HepG2 (cell line): ENCODE results near the gene ALDH3A1. TPM values are rescaled to one million over a fixed set of nuclear protein-coding genes. Genes with fewer than 3 reads are reported as not detected.

Experiments used
- ATAC-seq: fragments of 200-7000 bp; cut with Tn5 transposase; 3 replicates; pipeline ENCODE4 v1.9.1; 2020; ENCODE audit warnings: mild to moderate bottlenecking, moderate library complexity
- BruUV-seq: library from RNA; stranded (reverse); fragments of 400-500 nt; replicated peaks from 2 replicates; lab custom pipeline; 2021; lab: Mats Ljungman, UMichigan
- CTCF ChIA-PET: fragments of 300-600 bp; formaldehyde crosslinking; extraction: SDS; loops from one replicate; lab custom pipeline; 2021; ENCODE audit warnings: low total read pairs, inconsistent platforms, low intra/inter-chr PET ratio; lab: Yijun Ruan, JAX
- POLR2A ChIA-PET: fragments of 350-600 bp; sonication (Branson Sonifier 250); formaldehyde crosslinking; loops from one replicate; lab custom pipeline; 2020; ENCODE audit warnings: antibody characterized with exemption, inconsistent platforms; lab: Yijun Ruan, JAX
- DNase-seq: peaks from one replicate; pipeline ENCODE4 v3.0.0-alpha.2; 2015; ENCODE audit warnings: low spot score
- FAIRE-seq: peaks from 3 replicates; lab custom pipeline; 2011; peaks lifted over from hg19 to GRCh38; lab: Jason Lieb, UNC
- H2AFZ ChIP-seq: one replicate; pipeline ENCODE4 v1.6.1; 2011; ENCODE audit warnings: low read length, inconsistent platforms
- H3K27ac ChIP-seq: fragments of 300-600 bp; 3 replicates; pipeline ENCODE4 v1.8.0; 2011; ENCODE audit warnings: mixed run types, mild to moderate bottlenecking, mixed read lengths, low read length, inconsistent platforms; ENCODE audit not compliant: insufficient read depth; ENCODE audit errors: extremely low read length
- H3K27me3 ChIP-seq, 2 experiments: fragments of 200-600 bp in 1 of 2; 2 replicates in 1 of 2; 3 replicates in 1 of 2; pipeline versions ENCODE4 v1.6.0 to v1.8.0; 2011; ENCODE audit warnings: low read length in 2 of 2, mild to moderate bottlenecking in 2 of 2, moderate library complexity in 2 of 2, inconsistent platforms in 1 of 2; ENCODE audit not compliant: insufficient read depth in 2 of 2, control insufficient read depth in 1 of 2
- H3K36me3 ChIP-seq, 2 experiments: fragments of 200-600 bp in 1 of 2; replicated peaks in 1 of 2; 2 replicates in 1 of 2; 3 replicates in 1 of 2; pipeline versions ENCODE4 v1.5.1 to v1.8.0; 2011; ENCODE audit warnings: low read length in 2 of 2, inconsistent platforms in 1 of 2; ENCODE audit not compliant: insufficient read depth in 2 of 2, control insufficient read depth in 1 of 2
- H3K4me1 ChIP-seq: 2 replicates; pipeline ENCODE4 v1.5.1; 2012; ENCODE audit warnings: low read length, inconsistent platforms; ENCODE audit not compliant: insufficient read depth
- H3K4me2 ChIP-seq: 2 replicates; pipeline ENCODE4 v1.6.0; 2011; ENCODE audit warnings: low read depth, low read length, inconsistent platforms
- H3K4me3 ChIP-seq, 3 experiments: fragments of 200-600 bp in 1 of 3; sonication (generic), shearing (Covaris generic) in 1 of 3; replicated peaks in 1 of 3; 2 replicates each; pipeline ENCODE4 v1.5.1; 2011 to 2016; ENCODE audit warnings: low read length in 3 of 3, inconsistent platforms in 2 of 3, low read depth in 2 of 3, mild to moderate bottlenecking in 2 of 3, control low read depth in 1 of 3, mixed read lengths in 1 of 3; ENCODE audit not compliant: insufficient read depth in 1 of 3
- H3K79me2 ChIP-seq: one replicate; pipeline ENCODE4 v1.6.1; 2011; ENCODE audit warnings: low read length, inconsistent platforms; ENCODE audit not compliant: insufficient read depth
- H3K9ac ChIP-seq: 2 replicates; pipeline ENCODE4 v1.6.0; 2011; ENCODE audit warnings: mild to moderate bottlenecking, low read depth, low read length, inconsistent platforms; ENCODE audit not compliant: insufficient read depth
- H3K9me3 ChIP-seq: 2 replicates; pipeline ENCODE4 v1.5.1; 2012; ENCODE audit warnings: mild to moderate bottlenecking, low read length
- H4K20me1 ChIP-seq: 2 replicates; pipeline ENCODE4 v1.6.0; 2011; ENCODE audit warnings: inconsistent platforms, mild to moderate bottlenecking, low read length, moderate library complexity; ENCODE audit not compliant: insufficient read depth
- ATAD3A ChIP-seq: sonication (generic); formaldehyde crosslinking; IDR thresholded peaks from 2 replicates; pipeline ENCODE4 v1.4.0; 2020; ENCODE audit warnings: missing genetic modification reagents
- NRL ChIP-seq: sonication (generic); formaldehyde crosslinking; IDR thresholded peaks from 2 replicates; pipeline ENCODE4 v1.5.0; 2020; ENCODE audit warnings: missing genetic modification reagents, mild to moderate bottlenecking, moderate library complexity, borderline replicate concordance
- PTBP1 ChIP-seq: fragments of 200-400 bp; formaldehyde crosslinking; IDR thresholded peaks from 2 replicates; pipeline ENCODE4 v1.6.1; 2018; ENCODE audit warnings: low read length, low read depth; ENCODE audit not compliant: poor library complexity, severe bottlenecking
- RXRA ChIP-seq: sonication (generic); formaldehyde crosslinking; IDR thresholded peaks from 2 replicates; pipeline ENCODE4 v1.5.1; 2020; ENCODE audit warnings: missing genetic modification reagents
- TCF12 ChIP-seq, 2 experiments: fragments of 450-650 bp in 1 of 2; sonication (generic) in 1 of 2; formaldehyde crosslinking in 1 of 2; IDR thresholded peaks; 2 replicates each; pipeline versions ENCODE4 v1.6.1 to v1.8.0; 2017 to 2022; ENCODE audit warnings: antibody characterized with exemption in 1 of 2, mild to moderate bottlenecking in 1 of 2, missing genetic modification reagents in 1 of 2, moderate library complexity in 1 of 2
- ZBTB10 ChIP-seq: sonication (generic); formaldehyde crosslinking; IDR thresholded peaks from 2 replicates; pipeline ENCODE4 v1.4.0; 2020; ENCODE audit warnings: missing genetic modification reagents, borderline replicate concordance
- ZBTB8A ChIP-seq: sonication (generic); formaldehyde crosslinking; IDR thresholded peaks from 2 replicates; pipeline ENCODE4 v1.4.0; 2020; ENCODE audit warnings: mild to moderate bottlenecking, low read depth, missing genetic modification reagents, borderline replicate concordance
- ZFP41 ChIP-seq: sonication (generic); formaldehyde crosslinking; IDR thresholded peaks from 2 replicates; pipeline ENCODE4 v1.4.0; 2020; ENCODE audit warnings: mild to moderate bottlenecking, missing genetic modification reagents, borderline replicate concordance
- ZNF30 ChIP-seq: sonication (generic); formaldehyde crosslinking; IDR thresholded peaks from 2 replicates; pipeline ENCODE4 v1.5.0; 2020; ENCODE audit warnings: mild to moderate bottlenecking, missing genetic modification reagents
- ZNF570 ChIP-seq: sonication (generic); formaldehyde crosslinking; IDR thresholded peaks from 2 replicates; pipeline ENCODE4 v1.4.0; 2020; ENCODE audit warnings: mild to moderate bottlenecking, missing genetic modification reagents, borderline replicate concordance
- ZNF674 ChIP-seq: sonication (generic); formaldehyde crosslinking; IDR thresholded peaks from 2 replicates; pipeline ENCODE4 v1.5.0; 2020; ENCODE audit warnings: low read depth, mild to moderate bottlenecking, missing genetic modification reagents
- WGBS: methylation state at CpG from one replicate; pipeline ENCODE4 v1.1.6; 2017; ENCODE audit warnings: low lambda C conversion rate; 5-methylcytosine and 5-hydroxymethylcytosine counted together
- in situ Hi-C: cut with HindIII; loops from 2 replicates; pipeline ENCODE4 v1.10.0; 2017; ENCODE audit warnings: low pct_unique_long_range_greater_than_20kb; ENCODE audit not compliant: extremely low pct_ligation_motif_present
- intact Hi-C: fragments of 100-400 bp; cut with micrococcal nuclease; formaldehyde crosslinking; loops from one replicate; pipeline ENCODE4 v1.10.0; 2022; ENCODE audit not compliant: unreplicated experiment
- polyA plus RNA-seq, 8 experiments: library from polyadenylated mRNA; depleted of rRNA in 3 of 8; stranded (reverse) in 7 of 8; unstranded in 1 of 8; fragments of >200 nt; fragmentation: Illumina TruSeq in 4 of 8; extraction: Trizol in 4 of 8; gene quantifications; 2 replicates each; pipeline versions ENCODE4 v1.2.1 to v1.2.3, GENCODE V29; 2011 to 2016; ENCODE audit warnings: low read depth in 4 of 8, missing spikeins in 1 of 8, mixed read lengths in 1 of 8; ENCODE audit not compliant: insufficient read depth in 1 of 8
- total RNA-seq, 5 experiments: library from RNA; depleted of rRNA; stranded (reverse); fragments of >200 nt; fragmentation: Illumina TruSeq; extraction: Trizol; gene quantifications; 2 replicates each; pipeline ENCODE4 v1.2.3, GENCODE V29; 2016; ENCODE audit warnings: low read depth in 1 of 5

ALDH3A1 gene
- total and polyA plus RNA-seq, 2 of the 13 experiments (the other 11 are each of a cell fraction or from before 2014, with no cell fraction given), result 0.07 to 0.62 TPM

GRCh38 chr17:19753051-19753509 is 5.0 kb upstream of the ALDH3A1 start (continued):
- 0 out of 2 replicates have a peak, but pooled peaks have one; percentile 12 for TF ChIP-seq RXRA (CRISPR knock-in tag)
- no peak for TF ChIP-seq PTBP1
- TF ChIP-seq ZBTB10 (CRISPR knock-in tag), result no peak
- no peak for TF ChIP-seq ZBTB8A (CRISPR knock-in tag)
- no peak for TF ChIP-seq ATAD3A
- TF ChIP-seq ZFP41 (CRISPR knock-in tag), result no peak

GRCh38 chr17:19752216-19753050 is 4.3 kb upstream of the ALDH3A1 start:
- no peaks in the 10 kb centered on the region for H3K9me3 ChIP-seq
- H3K27me3 ChIP-seq, result no peaks in the 10 kb centered on the region
- WGBS, result 74% methylated on average over 14 of the region's 15 CpGs
- DNase-seq (no peak), FAIRE-seq (no peak), ATAC-seq (no peak)
- H2AFZ ChIP-seq, result no peak overlapping the region
- ChIA-PET POLR2A (interaction anchor here (2.0 kb wide), 1 partner anchor 104 kb away, joined by 4 read pairs; the partner anchor contains the start of gene ALDH3A2), CTCF (no interaction called here)
- H3K79me2 ChIP-seq, result no peaks in the 10 kb centered on the region
- in situ Hi-C loops, result no loop called here
- no TSS peak for BruUV-seq
- peaks cover 57% of the 10 kb centered on the region for H3K4me1 ChIP-seq
- no peak overlapping the region for H3K4me2 ChIP-seq
- TF ChIP-seq TCF12 (IDR thresholded peaks at IDR 0.05) (no peak), TCF12 (CRISPR knock-in tag; IDR thresholded peaks at IDR 0.05) (no peak), ZNF674 (no peak), ZNF30 (CRISPR knock-in tag) (no peak), ZNF570 (CRISPR knock-in tag) (no peak), NRL (no peak)
- H3K36me3 ChIP-seq, result no peaks in the 10 kb centered on the region
- no peaks in the 10 kb centered on the region for H4K20me1 ChIP-seq
- no peak overlapping the region for H3K4me3 ChIP-seq
- intact Hi-C loops, result no loop called here
- no peak overlapping the region for H3K27ac ChIP-seq
- H3K9ac ChIP-seq, result no peak overlapping the region
